ENCODE data around the gene SHFL.
A peak's percentile ranks its signal among the peaks of the same experiment; 100 is the strongest.

Gene SHFL

DNA sequence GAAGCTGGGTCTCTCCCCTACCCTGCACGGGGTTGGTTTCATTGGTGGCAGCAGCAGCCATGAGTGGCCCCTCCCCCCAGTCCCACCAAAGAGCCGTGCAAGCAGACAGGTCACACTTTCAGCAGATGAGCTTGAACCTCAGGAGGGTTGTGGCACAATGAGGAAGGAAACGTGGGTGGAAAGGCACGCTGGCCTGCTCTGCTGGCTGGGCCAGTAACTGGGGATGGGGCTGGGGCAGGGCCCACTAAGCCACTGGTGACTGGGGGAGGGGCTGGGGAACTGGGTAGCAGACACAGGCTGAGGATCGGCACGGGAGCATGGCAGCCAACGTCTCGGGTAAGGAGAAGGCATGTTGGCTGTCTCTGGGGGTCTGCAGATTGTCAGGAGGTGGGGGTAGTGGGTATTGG is 25.3 kb downstream of the SHFL start, which contains the start of gene P2RY11:
Gene P2RY11, plus strand, starts transcription at position 289 of the 407 bp plus-strand sequence. Its CDS starts 29 bp downstream, at position 318.
- DNase-seq: no peak
- H3K27ac ChIP-seq: peak within 1 kb of the TSS; percentile 18; the same call in 1 of the 2 replicates
- H3K4me3 ChIP-seq (ENCODE audit: low read depth, low read length): no peak within 1 kb of the TSS
- peaks cover 69% of the 10 kb centered on the region for H3K36me3 ChIP-seq
- no peaks in the 10 kb centered on the region for H3K9me3 ChIP-seq (ENCODE audit: severe bottlenecking)
- H3K27me3 ChIP-seq (ENCODE audit: insufficient read depth, low read depth, severe bottlenecking): no peaks in the 10 kb centered on the region
- no peak for TF ChIP-seq CTCF (IDR thresholded peaks at IDR 0.05; ENCODE audit: low read depth, low read length)

- DNase-seq: no peak
- H3K36me3 ChIP-seq: peaks cover 75% of the 10 kb centered on the region
- no peaks in the 10 kb centered on the region for H3K9me3 ChIP-seq (ENCODE audit: severe bottlenecking)
- TF ChIP-seq CTCF (IDR thresholded peaks at IDR 0.05; ENCODE audit: low read depth, low read length): no peak
- H3K27me3 ChIP-seq (ENCODE audit: insufficient read depth, low read depth, severe bottlenecking): no peaks in the 10 kb centered on the region
- peak overlapping the region; percentile 18; the same call in 1 of the 2 replicates for H3K27ac ChIP-seq
- no peak overlapping the region for H3K4me3 ChIP-seq (ENCODE audit: low read depth, low read length)
Measured at GRCh38 chr19:10112037-10112761, 26.1 kb downstream of the SHFL start.

GRCh38 chr19:10112895-10113591 is 26.9 kb downstream of the SHFL start:
- DNase-seq: peak; percentile 74
- peaks cover 74% of the 10 kb centered on the region for H3K36me3 ChIP-seq
- TF ChIP-seq CTCF (IDR thresholded peaks at IDR 0.05; ENCODE audit: low read depth, low read length): peak; percentile 82

DNA sequence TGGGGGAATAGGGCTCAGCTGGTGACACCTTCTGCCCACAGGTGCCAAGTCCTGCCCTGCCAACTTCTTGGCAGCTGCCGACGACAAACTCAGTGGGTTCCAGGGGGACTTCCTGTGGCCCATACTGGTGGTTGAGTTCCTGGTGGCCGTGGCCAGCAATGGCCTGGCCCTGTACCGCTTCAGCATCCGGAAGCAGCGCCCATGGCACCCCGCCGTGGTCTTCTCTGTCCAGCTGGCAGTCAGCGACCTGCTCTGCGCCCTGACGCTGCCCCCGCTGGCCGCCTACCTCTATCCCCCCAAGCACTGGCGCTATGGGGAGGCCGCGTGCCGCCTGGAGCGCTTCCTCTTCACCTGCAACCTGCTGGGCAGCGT is 27.5 kb downstream of the SHFL start:
- Histone ChIP-seq H3K27me3 (ENCODE audit: insufficient read depth, low read depth, severe bottlenecking) (no peaks in the 10 kb centered on the region), H3K36me3 (peaks cover 72% of the 10 kb centered on the region), H3K4me3 (ENCODE audit: low read depth, low read length) (no peak overlapping the region), H3K9me3 (ENCODE audit: severe bottlenecking) (no peaks in the 10 kb centered on the region), H3K27ac (no peak overlapping the region)
- DNase-seq: no peak
- TF ChIP-seq CTCF (IDR thresholded peaks at IDR 0.05; ENCODE audit: low read depth, low read length): no peak

More at GRCh38 chr19:10112895-10113591, 26.9 kb downstream of the SHFL start:
- Histone ChIP-seq H3K27me3 (ENCODE audit: insufficient read depth, low read depth, severe bottlenecking) (no peaks in the 10 kb centered on the region), H3K9me3 (ENCODE audit: severe bottlenecking) (no peaks in the 10 kb centered on the region), H3K4me3 (ENCODE audit: low read depth, low read length) (no peak overlapping the region), H3K27ac (no peak overlapping the region; the same call in 1 of the 2 replicates)

DNA sequence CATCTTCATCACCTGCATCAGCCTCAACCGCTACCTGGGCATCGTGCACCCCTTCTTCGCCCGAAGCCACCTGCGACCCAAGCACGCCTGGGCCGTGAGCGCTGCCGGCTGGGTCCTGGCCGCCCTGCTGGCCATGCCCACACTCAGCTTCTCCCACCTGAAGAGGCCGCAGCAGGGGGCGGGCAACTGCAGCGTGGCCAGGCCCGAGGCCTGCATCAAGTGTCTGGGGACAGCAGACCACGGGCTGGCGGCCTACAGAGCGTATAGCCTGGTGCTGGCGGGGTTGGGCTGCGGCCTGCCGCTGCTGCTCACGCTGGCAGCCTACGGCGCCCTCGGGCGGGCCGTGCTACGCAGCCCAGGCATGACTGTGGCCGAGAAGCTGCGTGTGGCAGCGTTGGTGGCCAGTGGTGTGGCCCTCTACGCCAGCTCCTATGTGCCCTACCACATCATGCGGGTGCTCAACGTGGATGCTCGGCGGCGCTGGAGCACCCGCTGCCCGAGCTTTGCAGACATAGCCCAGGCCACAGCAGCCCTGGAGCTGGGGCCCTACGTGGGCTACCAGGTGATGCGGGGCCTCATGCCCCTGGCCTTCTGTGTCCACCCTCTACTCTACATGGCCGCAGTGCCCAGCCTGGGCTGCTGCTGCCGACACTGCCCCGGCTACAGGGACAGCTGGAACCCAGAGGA is 28.0 kb downstream of the SHFL start:
- H3K9me3 ChIP-seq (ENCODE audit: severe bottlenecking): no peaks in the 10 kb centered on the region
- TF ChIP-seq CTCF (IDR thresholded peaks at IDR 0.05; ENCODE audit: low read depth, low read length): no peak
- no peak overlapping the region for H3K4me3 ChIP-seq (ENCODE audit: low read depth, low read length)
- H3K36me3 ChIP-seq: peaks cover 68% of the 10 kb centered on the region
- no peaks in the 10 kb centered on the region for H3K27me3 ChIP-seq (ENCODE audit: insufficient read depth, low read depth, severe bottlenecking)
- no peak overlapping the region for H3K27ac ChIP-seq
- DNase-seq: no peak

Data from WERI-Rb-1 (cell line).